GM04504 (cell line): ENCODE measurements around the gene MADD.
A peak's percentile ranks its signal among the peaks of the same experiment; 100 is the strongest.

Experiments
- DNase-seq: peaks from one replicate; pipeline ENCODE4 v3.0.0-alpha.2; 2012; ENCODE audit warnings: low read depth

Gene MADD

DNA sequence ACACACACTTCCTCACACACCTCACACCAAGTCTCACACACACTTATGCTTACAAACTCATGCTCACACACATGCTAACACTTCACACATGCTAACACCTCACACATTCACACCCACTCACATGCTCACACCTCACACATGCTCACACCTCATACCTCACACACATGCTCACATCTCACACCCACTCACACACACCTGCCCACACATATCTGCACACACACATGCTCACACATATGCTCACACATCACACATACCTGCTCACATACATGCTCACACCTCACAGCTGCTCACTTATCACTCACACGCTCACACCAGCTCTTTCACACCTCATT, 87.0 kb downstream of the MADD start:
- DNase-seq, result no peak

DNA sequence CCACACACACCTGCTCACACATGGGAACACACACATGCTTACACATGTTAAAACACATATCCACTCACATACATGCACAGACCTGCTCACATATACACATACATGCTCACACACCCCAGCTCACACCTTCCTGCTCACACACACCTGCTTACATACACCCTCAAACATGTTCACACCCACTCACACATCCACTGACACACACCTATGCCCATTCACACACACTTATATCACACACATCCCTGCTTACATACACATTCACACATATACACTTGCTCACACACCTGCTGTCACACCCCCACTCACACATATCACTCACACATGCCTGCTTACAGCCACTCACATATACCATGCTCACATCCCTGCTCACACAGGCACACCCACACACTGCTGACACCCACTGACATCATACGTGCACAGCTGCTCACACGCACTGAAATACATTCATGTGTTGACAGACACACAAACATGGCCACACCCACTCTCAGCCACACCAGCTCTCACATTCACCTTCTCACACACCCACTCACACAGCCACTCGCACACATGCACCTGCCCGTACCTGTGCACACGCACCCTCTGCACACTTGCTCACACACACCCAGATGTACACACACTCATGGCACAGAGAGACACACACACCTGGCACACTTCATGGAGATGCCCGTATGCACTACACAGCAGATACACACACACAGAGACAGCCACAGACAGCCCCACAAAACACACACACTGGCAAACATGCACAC, 88.2 kb downstream of the MADD start:
- DNase-seq, result no peak

DNA sequence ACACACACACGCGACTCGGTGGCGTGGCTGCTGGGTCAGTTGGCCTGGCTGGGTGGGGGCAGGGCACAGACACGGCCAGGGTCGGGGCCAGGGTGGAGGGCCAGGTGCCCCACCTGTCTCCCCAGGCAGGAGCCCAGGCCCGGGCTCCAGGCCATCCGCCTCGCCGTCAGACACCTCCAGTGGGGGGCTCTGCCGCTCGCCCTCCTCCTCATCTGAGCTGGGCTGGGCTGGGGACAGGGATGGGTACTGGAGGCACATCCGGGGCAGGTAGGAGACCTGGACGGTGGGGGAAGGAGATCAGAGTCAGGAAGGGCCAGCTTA, 88.8 kb downstream of the MADD start:
- no peak for DNase-seq

DNA sequence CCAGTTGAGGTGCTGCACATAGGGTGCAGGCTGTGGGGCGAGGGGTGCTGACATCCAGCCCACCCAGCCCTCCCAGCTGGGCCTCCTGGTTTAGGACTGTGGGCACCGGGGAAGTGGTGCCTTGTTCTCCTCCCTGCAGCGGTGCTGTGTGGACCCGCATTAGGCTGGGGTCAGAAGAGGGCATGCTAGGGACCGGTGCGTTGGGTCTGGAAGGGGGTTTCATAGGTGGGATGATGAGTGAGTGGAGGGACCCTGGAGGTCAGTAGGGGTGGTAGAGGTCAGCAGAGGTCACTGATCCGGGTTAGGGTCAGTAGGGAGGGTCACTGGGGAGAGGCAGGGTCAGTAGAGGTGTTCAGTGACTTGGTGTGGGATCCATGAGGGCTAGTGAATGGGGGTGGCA, 89.2 kb downstream of the MADD start:
- no peak for DNase-seq

DNA sequence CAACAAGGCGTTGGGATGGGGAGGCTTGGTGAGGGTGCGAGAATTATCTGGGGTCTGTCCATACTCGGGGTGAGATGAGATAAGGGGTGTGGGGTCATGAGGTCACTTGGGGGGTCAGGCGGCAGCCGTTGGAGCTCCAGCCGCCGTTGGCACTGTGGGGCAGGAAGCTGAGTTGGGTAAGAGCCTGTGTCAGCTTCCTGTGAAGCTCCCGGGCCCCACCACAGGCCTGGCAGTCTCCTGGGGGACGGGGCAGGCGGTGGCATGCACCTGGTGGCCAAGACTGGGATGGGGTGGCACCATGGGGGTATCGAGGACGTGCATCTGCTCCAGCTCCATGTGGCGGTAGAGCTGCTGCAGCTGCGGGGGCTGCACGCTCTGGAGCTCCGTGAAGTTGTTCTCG, 89.7 kb downstream of the MADD start:
- no peak for DNase-seq

DNA sequence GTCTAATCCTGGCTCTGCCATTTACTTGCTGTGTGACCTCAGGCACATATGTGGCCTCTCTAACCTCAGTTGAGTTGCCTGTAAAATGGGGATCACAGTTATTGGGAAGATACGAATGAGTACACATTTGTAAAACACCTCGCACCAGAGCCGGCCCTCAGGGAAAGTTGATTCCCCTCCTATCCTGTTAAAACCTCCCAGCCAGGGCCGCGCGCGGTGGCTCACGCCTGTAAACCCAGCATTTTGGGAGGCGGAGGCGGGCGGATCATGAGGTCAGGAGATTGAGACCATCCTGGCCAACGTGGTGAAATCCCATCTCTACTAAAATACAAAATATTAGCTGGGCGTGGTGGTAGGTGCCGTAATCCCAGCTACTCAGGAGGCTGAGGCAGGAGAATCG, 90.4 kb downstream of the MADD start:
- DNase-seq, result no peak

DNA sequence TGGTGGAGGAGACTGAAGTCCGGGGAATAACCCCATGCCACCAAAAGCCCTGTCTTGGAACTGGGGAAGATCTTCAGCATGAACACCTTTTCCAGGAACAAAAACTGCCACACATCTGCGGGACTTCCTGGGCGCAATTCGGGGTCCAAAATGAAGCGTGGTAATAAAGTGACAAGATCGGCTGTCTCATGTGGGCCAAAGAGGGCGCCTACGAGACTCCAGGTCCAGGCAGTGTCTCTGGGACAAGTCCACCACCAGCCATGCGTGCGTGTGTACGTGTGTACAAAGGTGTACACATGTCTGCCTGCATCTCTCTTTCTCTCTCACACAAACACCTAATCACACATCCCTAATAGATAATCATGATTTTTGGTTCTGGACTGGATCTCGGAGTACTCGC, 91.5 kb downstream of the MADD start:
- no peak for DNase-seq

DNA sequence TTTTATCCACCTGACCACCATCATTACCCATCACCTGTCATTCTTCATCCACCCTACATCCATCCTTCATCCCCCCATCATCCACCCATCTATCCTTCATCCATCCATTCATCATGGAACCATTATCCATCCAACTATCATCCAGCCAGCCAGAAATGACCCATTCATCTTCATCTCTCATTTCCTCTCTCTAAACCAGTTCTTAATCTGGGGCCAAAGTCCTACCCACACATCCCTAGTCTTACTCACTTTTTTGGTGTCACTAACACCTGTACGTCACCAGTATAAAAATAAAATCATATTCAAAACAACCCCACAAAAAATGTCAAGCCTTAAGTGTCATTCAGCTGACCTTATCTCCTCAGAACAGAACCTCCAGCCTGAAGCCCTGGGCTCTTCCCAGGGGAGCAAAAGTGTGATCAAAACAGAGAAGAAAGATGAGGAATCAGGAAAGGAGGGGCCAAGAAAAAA, 96.1 kb downstream of the MADD start:
- no peak for DNase-seq

DNA sequence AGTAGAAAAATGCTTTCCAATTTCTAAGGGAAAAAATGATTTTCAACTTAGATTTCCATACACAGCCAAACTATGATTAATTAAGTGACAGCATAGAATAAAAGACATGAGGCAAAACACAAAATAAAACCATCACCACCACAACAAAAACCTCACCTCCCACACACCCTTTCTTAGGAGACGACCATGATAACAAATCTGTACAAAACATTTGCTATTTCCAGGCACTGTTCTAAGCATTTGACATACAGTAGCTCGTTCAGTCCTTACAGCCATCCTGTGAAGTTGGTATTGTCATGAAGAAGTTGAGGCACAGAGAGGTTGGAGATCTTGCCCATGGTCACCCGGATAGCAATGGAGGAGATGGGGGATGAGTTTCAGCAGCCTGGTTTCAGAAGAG, 99.7 kb downstream of the MADD start:
- DNase-seq, result no peak

DNA sequence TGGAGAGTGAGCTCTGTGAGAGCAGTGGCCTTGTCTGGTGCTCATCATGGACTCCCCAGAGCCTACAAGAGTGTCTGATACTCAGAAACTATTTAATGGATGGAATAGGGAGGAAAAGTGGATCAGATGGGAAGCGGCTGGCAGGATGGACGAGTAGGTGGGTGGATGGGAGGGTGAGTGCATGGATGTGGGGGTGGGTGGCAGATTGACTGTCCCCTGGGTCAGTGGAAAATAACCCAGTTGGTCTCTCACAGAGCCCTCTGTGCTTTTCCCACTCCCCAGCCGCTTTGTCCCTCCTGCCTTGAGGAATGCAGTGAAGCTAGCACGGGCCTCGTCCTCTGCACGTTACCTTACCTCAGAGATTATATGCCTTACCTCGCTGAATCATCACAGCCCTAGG, 102.5 kb downstream of the MADD start:
- DNase-seq, result no peak

DNA sequence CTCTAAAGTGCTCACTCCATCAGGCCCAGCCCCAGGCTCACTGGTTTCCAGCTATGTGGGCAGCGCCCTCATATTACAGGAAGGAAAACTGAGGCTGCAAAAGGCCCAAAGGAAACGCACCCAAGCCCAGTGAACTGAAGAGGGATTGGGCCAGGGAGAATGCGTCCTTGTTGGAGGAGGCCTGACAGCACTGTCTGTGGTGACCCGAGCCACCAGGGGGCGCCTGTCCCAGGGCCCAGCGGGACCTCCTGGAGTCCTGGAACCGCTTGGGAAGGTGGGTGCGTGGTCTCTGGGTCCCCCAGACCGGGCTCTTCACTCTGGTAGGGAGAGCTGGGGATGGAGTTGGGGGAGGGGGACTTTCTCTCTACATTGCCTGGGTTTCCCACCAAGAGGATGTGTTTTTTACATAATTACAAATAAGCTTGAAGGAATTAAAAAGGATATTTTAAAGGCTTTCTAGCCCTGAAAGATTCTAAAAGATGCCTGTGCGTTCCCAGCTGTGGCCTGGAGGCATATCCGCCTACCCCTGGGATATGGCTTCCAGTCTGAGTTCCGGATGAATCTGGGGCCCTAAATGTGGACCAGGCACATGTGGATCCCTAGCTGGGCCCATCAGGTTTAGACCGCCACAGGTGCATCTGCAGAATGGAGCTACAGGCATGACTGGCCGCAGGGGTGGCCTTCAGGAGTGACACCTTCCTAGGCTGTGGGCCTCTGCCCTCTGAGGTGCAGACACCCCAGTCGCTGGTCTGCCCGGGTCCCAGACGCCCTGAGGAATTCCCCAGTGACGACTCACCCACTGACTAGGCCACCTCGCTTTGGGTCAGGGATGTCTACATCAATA, 104.2 kb downstream of the MADD start:
- DNase-seq, result peak; percentile 30

DNA sequence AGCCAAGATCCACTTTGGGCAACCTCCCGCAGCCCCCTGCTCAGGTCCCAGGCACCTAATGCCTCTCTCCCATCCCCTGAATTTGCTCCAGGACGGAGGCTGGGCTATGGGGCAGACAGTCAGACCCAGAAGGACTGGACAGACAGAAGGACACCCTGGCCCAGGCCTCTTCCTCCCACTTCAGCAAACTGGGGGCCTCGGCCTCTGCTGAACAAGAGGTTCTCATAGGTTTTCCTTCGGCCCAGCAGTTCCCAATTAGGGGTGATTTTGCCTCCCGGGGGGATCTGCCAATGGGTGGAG, 104.7 kb downstream of the MADD start:
- no peak for DNase-seq

DNA sequence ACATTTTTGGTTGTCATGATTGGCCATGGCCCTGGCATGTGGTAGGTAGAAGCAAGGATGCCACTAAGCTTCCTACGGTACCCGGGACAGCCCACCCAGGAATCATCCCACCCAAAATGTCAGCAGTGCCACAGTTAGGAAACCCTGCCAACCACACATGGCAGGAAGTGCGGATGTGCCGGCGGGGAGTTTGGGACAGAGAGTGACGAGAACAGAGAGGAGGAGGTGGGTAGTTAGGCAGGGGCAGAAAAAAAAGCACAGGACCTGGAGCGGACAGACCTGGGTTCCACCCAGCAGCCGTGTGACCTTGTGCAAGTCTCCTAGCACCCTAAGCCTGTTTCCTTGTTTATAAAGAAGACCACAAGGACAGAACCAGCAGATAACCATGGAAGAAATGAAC, 105.1 kb downstream of the MADD start:
- DNase-seq, result no peak

DNA sequence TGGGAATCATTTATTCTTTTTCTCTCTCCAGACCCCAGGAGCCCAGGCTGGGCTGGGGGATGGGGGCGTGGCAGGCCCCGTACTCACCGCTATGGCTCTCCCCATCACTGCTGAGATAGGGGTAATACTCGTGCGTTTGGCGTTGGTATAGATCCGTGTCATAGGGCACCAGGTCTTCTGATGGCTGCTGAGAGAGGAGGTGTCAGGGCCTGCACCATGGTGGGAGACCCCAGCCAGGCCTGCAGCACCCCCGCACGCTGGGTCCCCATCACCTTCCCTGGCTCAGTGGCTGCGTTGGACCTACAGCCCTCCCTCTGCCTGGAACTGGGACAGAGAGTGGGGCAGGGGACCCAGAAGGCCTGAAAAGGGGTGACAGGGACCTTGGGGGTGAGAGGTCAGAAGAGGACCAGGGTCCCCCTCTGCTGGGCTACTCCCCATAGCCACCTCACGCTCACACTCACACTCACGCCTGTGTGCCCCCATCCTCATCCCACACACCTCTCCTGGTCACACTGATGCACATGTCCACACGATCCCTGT, 105.7 kb downstream of the MADD start:
- no peak for DNase-seq

DNA sequence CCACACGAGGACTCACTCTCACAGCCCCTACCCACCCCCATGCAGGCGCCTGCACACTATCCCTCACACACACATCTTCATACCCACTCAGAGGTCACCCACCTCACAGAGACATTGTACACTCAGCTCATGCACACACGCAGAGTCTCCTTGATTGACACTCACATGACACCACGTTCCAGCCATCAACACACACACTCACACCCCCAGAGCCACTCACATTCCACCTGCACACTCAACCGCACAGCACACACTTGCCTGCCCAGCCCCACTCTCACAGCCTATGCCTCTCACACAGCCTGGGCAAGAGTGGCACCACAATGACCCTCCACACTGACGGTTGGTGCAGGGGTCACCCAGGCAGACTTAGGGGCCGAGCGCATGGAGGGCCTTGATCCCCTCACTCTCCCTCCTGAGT, 106.2 kb downstream of the MADD start:
- no peak for DNase-seq

DNA sequence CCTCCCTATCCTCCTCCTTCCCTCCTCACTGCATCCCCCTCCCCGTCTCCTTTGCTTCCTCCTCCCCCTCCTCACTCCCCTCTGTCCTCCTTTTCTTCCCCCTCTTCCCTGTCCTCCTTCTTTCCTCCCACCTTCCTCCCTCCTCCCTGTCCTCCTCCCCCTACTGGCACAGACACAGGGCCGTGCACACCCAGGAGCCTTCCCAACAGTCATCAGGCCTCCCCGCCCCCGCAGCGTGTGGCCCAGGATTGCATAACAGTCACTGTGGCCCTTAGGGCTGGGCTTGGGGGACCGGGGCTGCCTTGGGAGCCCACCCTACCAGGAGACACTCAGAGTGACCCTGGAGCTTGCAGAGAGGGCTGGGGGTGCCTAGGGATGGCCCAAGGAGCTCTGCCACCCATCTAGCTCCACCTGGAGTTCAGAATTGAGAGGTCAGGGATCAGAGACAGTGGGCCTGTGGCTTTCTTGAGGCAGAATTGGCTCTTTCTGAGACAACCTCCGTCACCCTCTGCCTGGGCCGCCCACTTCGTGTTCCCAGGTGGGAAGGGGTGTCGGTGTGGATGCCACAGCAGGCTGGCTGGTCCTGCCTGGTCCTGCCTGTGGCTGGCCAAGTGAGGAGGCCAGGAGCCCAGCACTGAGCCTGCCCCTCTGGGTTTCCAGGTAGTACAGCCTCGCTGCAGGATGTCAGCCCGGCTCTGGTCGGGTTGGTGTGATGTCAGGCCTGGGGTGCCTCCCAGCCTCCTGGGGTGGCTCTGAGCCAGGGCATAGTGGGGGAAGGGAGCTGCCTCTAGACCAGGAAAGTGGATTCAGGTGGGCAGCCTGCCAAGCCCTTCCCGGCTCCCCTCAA, 106.8 kb downstream of the MADD start:
- DNase-seq, result no peak

DNA sequence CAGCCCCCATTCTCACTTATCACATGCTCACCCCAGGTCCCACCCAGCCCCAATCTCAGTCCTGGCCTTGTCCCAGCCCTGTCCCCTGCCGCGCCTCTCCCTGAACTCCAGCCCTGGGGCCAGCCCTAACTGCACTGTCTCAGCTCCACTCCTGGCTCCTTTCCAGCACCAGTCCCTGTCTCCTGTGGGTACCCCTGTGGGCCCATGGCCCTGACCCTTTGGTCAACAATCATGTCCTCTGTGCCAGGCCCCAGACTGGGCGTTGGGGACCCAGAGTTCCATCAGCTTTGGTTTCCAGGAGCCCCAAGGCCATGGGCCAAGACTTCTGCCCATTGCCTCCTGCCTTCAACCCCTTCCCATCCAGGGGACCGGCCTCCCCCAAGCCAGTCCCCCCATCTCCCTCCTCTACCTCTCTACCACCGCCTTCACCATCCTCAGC, 107.7 kb downstream of the MADD start:
- no peak for DNase-seq

DNA sequence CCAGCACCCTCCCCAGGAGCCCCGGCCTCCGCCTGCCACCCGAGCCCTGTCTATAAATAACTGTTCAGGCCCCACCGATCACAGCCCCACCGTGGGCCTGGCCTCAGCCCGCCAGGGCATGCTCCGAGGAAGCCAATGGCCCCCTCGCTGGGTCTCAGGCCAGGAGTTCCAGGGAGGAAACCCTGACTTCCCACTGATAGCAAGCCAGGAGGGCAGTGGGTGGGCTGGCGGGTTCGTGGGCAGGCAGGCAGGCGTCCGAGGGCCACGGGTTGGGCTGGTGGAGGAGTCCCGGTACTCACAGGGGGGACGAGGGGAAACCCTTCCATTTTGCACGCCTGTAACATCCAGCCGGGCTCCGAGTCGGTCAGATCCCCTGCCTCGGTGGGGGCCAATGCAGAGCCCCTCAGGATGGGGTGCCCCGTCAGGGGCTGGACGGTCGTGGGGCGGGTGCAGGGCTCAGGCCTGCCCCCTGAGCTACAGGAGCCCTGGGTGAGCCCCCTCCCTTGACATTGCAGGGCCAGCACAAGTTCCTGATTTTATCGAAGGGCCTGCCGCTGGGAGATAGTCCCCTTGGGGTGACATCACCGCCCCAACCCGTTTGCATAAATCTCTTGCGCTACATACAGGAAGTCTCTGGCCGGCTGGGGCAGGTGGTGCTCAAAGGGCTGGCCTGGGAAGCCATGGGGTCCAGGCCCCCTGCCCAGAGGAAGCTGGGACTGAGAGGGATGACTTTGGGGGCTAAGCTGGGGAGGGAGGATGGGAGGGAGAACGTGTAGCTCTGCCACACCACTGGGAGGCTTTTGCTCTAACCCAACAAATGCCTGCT, 108.3 kb downstream of the MADD start, which contains the start of gene SPI1:
Gene SPI1 (minus strand): TSS at position 538 of the 826 bp plus-strand sequence. CDS start 194 bp downstream, at position 344.
- no peak for DNase-seq

DNA sequence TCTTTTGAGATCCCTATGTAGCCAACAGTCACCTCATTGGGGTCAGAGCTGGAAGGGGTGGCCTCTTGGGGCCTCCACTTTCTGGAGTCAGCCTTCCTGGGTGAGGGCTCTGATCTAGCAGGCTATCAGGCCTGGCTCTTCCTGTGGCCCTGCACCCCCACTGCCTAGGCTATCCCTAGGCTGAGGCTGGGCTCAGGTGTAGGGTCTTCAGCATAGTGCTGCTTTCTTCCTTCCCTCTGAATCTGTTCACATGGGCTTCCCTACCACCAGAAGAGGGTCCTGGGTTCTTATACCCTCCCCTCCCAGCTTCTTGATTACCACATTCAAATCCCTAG, 108.9 kb downstream of the MADD start:
- no peak for DNase-seq

DNA sequence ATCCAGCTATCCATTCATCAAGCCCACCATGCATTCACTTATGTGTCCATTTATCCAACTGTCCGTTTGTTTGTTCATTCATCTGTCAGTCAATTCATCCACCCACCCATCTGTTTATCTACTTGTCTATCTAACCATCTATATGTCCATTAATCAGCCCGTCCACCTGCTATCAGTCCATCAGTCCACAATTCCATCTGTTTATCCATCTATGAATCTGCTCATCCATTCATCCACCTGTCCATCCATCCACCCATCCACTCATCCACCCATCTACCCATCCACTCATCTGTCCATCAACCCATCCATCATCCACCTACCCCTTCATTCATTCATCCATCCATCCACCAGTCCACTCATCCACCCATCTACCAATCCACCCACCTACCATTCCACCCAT, 109.4 kb downstream of the MADD start:
- DNase-seq, result no peak
